SK-MEL-5 (cell line): Measurements from ENCODE around the gene PSMD14. TPM values are rescaled to one million over a fixed set of nuclear protein-coding genes. Genes with fewer than 3 reads are reported as not detected.

Source experiments
- small RNA-seq, 2 experiments: library from RNA; depleted of rRNA; stranded (forward); fragments of <200 nt; gene quantifications; one replicate each; pipeline ENCODE3, GENCODE V24; 2014
- total RNA-seq: library from RNA; depleted of rRNA; stranded (reverse); fragments of >200 nt; shearing (Covaris generic); gene quantifications from 2 replicates; pipeline ENCODE4 v1.2.3, GENCODE V29; 2014; rRNA removed

The PSMD14 gene
- total RNA-seq, 1 experiment from 2014 or later: 114 TPM

Small RNA genes lying within 50 kb of the gene (small RNA-seq; reads per million reads assigned to genes)
- gene RNA5SP108: 0 reads per million in 2 experiments

Other genes starting within 250 kb of the PSMD14 start
- gene TANK, start 148.0 kb upstream of the PSMD14 start, total RNA-seq: 25.1 and 29.7 TPM in 2 replicates
- not detected in 2 replicates for gene TBR1, start 107.9 kb downstream of the PSMD14 start, total RNA-seq